Breast epithelium (tissue), 4 donors: ENCODE data around the gene USP1. TPM values are rescaled to one million over a fixed set of nuclear protein-coding genes. Genes with fewer than 3 reads are reported as not detected.

Source experiments
- DNase-seq, 2 donors: peaks; one replicate each; pipeline ENCODE4 v3.0.0-alpha.2; 2019; ENCODE audit warnings: low spot score in 2 of 2
- H3K27ac ChIP-seq, 2 donors: fragments of 200-600 bp; sonication (generic) in 1 of 2; one replicate each; pipeline ENCODE4 v1.5.1; 2016 to 2019; ENCODE audit warnings: mild to moderate bottlenecking in 1 of 2
- H3K27me3 ChIP-seq, 2 donors: fragments of 200-600 bp; sonication (generic) in 1 of 2; one replicate each; pipeline versions ENCODE4 v1.5.1 to v1.6.0; 2017 to 2019; ENCODE audit warnings: control low read depth in 1 of 2, mild to moderate bottlenecking in 1 of 2
- H3K36me3 ChIP-seq: fragments of 200-600 bp; one replicate; pipeline ENCODE4 v1.5.1; 2019
- H3K4me1 ChIP-seq, 2 donors: fragments of 200-600 bp; sonication (generic); one replicate each; pipeline ENCODE4 v1.5.1; 2016 to 2019; ENCODE audit warnings: control low read depth in 1 of 2
- H3K4me3 ChIP-seq, 3 donors: fragments of 200-600 bp; sonication (generic); 1 replicate in 2 of 3; 2 replicates in 1 of 3; pipeline ENCODE4 v1.5.1; 2016 to 2019; ENCODE audit warnings: mild to moderate bottlenecking in 3 of 3, moderate library complexity in 2 of 3
- H3K9me3 ChIP-seq, 2 donors: fragments of 200-600 bp; sonication (generic) in 1 of 2; one replicate each; pipeline ENCODE4 v1.5.1; 2016 to 2019; ENCODE audit warnings: control low read depth in 1 of 2
- CTCF ChIP-seq, 3 donors: fragments of 450-650 bp; IDR thresholded peaks; one replicate each; pipeline ENCODE4 v1.5.1; 2016 to 2017; ENCODE audit warnings: antibody characterized with exemption in 3 of 3, mild to moderate bottlenecking in 3 of 3, moderate library complexity in 3 of 3
- POLR2A ChIP-seq: fragments of 450-650 bp; IDR thresholded peaks from one replicate; pipeline ENCODE4 v1.6.1; 2016; ENCODE audit warnings: antibody characterized with exemption, mild to moderate bottlenecking, moderate library complexity
- POLR2AphosphoS5 ChIP-seq, 3 donors: sonication (generic); formaldehyde crosslinking; IDR thresholded peaks; one replicate each; pipeline ENCODE4 v1.6.1; 2017; ENCODE audit warnings: antibody characterized with exemption in 3 of 3
- intact Hi-C: fragments of 100-400 bp; cut with DNase I; formaldehyde crosslinking; loops from one replicate; pipeline ENCODE4 v1.15.1; 2023; ENCODE audit warnings: low total_unique reads
- total RNA-seq, 3 donors: library from RNA; depleted of rRNA; stranded (reverse); fragments of >200 nt; gene quantifications; one replicate each; pipeline ENCODE4 v1.1.0, GENCODE V29; 2016

Gene USP1
- total RNA-seq, 3 donors from 2014 or later, result 19.4 to 39.7 (median 29.8) TPM

- Histone ChIP-seq H3K27me3 (no peaks in the 10 kb centered on the region), H3K4me3 (no peak overlapping the region), H3K27ac (no peak overlapping the region), H3K36me3 (peaks cover 18% of the 10 kb centered on the region), H3K4me1 (no peaks in the 10 kb centered on the region), H3K9me3 (no peaks in the 10 kb centered on the region)
- DNase-seq, result no peak
- TF ChIP-seq POLR2A (no peak), CTCF (IDR thresholded peaks at IDR 0.05) (no peak), POLR2AphosphoS5 (IDR thresholded peaks at IDR 0.05) (no peak)
- intact Hi-C loops, result no loop called here
These were observed 16.1 kb downstream of the USP1 start for GRCh38 chr1:62452951-62453350.

- no peaks in the 10 kb centered on the region for H3K9me3 ChIP-seq
- H3K4me3 ChIP-seq, result no peak overlapping the region
- no peaks in the 10 kb centered on the region for H3K36me3 ChIP-seq
- no peaks in the 10 kb centered on the region for H3K4me1 ChIP-seq
- intact Hi-C loops, result no loop called here
- no peak for DNase-seq
- TF ChIP-seq POLR2A (no peak), CTCF (IDR thresholded peaks at IDR 0.05) (no peak), POLR2AphosphoS5 (IDR thresholded peaks at IDR 0.05) (no peak)
- no peak overlapping the region for H3K27ac ChIP-seq
- H3K27me3 ChIP-seq, result no peaks in the 10 kb centered on the region
These were observed 21.1 kb downstream of the USP1 start for GRCh38 chr1:62457955-62458354.

- H3K4me1 ChIP-seq, result no peaks in the 10 kb centered on the region
- intact Hi-C loops, result no loop called here
- H3K9me3 ChIP-seq, result no peaks in the 10 kb centered on the region
- no peak overlapping the region for H3K27ac ChIP-seq
- no peak for TF ChIP-seq POLR2AphosphoS5 (IDR thresholded peaks at IDR 0.05)
- TF ChIP-seq CTCF (IDR thresholded peaks at IDR 0.05), result no peak
- no peak for TF ChIP-seq POLR2A
- no peaks in the 10 kb centered on the region for H3K27me3 ChIP-seq
- H3K36me3 ChIP-seq, result no peaks in the 10 kb centered on the region
- H3K4me3 ChIP-seq, result no peak overlapping the region
- DNase-seq, result no peak
These were observed 25.5 kb downstream of the USP1 start for GRCh38 chr1:62462370-62462769.

- Histone ChIP-seq H3K4me1 (no peaks in the 10 kb centered on the region), H3K27me3 (no peaks in the 10 kb centered on the region), H3K4me3 (no peak overlapping the region), H3K36me3 (no peaks in the 10 kb centered on the region), H3K27ac (no peak overlapping the region), H3K9me3 (peaks cover 0 to 13% of the 10 kb centered on the region in 2 donors)
- TF ChIP-seq POLR2AphosphoS5 (IDR thresholded peaks at IDR 0.05) (no peak), CTCF (IDR thresholded peaks at IDR 0.05) (no peak), POLR2A (no peak)
- no peak for DNase-seq
- intact Hi-C loops, result no loop called here
These were observed 30.2 kb downstream of the USP1 start for GRCh38 chr1:62467092-62467491.

- intact Hi-C loops, result no loop called here
- DNase-seq, result no peak
- Histone ChIP-seq H3K4me3 (no peak overlapping the region), H3K27ac (no peak overlapping the region), H3K27me3 (no peaks in the 10 kb centered on the region), H3K9me3 (no peaks in the 10 kb centered on the region), H3K4me1 (no peaks in the 10 kb centered on the region), H3K36me3 (no peaks in the 10 kb centered on the region)
- TF ChIP-seq CTCF (IDR thresholded peaks at IDR 0.05) (no peak), POLR2A (no peak), POLR2AphosphoS5 (IDR thresholded peaks at IDR 0.05) (no peak)
These were observed 39.8 kb downstream of the USP1 start for GRCh38 chr1:62476525-62477219.
